ENCODE results near the gene EME2.

Gene EME2

DNA sequence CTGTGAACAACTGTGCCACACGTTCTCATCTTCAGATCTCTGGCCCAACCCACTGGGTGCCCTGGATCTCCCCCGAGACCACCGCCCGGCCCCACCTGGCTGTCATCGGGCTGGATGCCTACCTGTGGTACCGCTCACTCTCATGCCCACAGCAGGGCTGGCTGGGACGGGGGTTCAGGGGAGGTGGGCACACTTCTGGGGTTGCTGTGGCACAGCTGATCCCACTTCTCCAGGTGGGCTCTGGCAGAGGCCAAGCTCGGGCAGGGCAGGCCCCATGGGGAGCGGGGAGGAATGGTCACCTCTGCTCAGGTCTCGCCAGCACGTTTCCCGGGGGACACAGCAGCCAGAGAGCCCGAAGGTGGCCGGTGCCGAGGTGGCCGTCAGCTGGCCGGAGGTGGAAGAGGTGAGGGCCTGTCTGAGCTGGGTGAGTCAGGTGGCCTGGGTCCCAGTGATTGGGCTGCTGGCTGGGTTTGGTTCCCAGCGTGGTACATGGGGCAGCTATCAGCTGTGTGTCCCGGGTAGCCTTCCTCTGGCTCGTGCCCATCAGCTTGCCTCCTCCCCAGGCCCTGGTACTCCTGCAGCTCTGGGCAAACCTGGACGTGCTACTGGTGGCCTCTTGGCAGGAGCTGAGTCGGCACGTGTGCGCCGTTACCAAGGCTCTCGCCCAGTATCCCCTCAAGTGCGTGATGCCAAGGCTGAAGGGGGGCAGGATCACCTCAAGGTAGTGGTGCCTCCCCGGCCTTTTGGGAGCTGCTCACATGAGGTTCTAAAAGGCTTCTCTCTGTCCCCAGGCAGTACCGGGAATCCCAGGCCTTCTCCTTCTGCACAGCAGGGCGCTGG lies 2.6 kb downstream of the EME2 start:
- TF ChIP-seq, protein P1, sequence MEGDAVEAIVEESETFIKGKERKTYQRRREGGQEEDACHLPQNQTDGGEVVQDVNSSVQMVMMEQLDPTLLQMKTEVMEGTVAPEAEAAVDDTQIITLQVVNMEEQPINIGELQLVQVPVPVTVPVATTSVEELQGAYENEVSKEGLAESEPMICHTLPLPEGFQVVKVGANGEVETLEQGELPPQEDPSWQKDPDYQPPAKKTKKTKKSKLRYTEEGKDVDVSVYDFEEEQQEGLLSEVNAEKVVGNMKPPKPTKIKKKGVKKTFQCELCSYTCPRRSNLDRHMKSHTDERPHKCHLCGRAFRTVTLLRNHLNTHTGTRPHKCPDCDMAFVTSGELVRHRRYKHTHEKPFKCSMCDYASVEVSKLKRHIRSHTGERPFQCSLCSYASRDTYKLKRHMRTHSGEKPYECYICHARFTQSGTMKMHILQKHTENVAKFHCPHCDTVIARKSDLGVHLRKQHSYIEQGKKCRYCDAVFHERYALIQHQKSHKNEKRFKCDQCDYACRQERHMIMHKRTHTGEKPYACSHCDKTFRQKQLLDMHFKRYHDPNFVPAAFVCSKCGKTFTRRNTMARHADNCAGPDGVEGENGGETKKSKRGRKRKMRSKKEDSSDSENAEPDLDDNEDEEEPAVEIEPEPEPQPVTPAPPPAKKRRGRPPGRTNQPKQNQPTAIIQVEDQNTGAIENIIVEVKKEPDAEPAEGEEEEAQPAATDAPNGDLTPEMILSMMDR (IDR thresholded peaks at IDR 0.05; ENCODE audit: insufficient read depth, low read depth, low read length, missing control alignments), result no peak
- DNase-seq (ENCODE audit: low read depth), result no peak
- no peak overlapping the region for H3K4me3 ChIP-seq (ENCODE audit: low read length)

DNA sequence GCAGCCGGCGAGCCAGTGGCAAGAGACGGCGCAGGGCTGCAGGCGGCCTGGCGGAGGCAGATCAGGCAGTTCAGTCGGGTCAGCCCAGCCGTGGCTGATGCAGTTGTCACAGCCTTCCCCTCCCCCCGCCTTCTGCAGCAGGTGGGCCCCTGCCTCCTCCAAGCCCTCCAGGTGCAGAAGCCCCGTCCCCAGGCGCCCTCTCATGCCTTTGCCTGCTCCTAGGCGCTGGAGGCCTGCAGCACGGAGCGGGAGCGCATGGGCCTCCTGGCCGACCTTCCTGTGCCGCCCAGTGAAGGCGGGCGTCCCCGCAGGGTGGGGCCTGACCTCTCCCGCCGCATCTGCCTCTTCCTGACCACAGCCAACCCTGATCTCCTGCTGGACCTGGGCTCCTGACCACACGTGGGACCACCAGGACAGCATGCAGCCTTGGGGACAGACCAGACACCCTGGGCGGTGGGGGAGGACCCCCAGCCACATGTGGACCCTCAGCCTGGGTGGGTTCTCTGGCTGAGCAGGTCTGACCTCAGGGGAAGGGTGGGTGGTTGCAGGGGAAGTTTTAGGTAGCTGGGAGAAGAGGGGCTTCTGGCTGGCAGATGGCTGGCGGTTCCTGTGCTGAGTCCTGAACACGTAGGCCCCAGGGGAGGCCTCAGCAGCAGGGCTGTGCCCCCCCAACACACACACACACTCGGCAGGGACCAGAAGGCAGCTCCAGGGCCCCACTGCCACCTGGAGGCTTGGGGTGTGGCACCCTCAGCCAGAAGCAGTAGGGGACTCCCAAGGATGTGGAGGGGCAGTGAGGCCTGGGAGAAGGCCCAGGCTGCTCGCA lies 3.4 kb downstream of the EME2 start:
- TF ChIP-seq, protein P1 (IDR thresholded peaks at IDR 0.05; ENCODE audit: insufficient read depth, low read depth, low read length, missing control alignments), result no peak
- H3K4me3 ChIP-seq (ENCODE audit: low read length), result no peak overlapping the region
- no peak for DNase-seq (ENCODE audit: low read depth)

DNA sequence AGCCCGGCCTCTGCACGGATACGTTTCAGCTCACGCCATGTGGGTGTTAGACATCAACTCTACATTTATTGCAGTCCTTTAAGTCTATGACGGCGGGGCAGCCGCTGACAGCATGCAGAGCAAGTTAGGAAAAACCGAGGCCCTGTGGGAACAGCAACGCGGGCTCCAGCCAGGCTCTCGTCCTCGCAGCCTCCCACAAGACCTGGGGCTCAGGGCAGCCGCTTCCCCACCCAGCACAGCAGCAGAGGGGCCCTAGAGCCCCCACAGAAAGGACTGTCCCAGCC lies 4.0 kb downstream of the EME2 start:
- DNase-seq (ENCODE audit: low read depth), result no peak
- TF ChIP-seq, protein P1 (IDR thresholded peaks at IDR 0.05; ENCODE audit: insufficient read depth, low read depth, low read length, missing control alignments), result no peak
- no peak overlapping the region for H3K4me3 ChIP-seq (ENCODE audit: low read length)

DNA sequence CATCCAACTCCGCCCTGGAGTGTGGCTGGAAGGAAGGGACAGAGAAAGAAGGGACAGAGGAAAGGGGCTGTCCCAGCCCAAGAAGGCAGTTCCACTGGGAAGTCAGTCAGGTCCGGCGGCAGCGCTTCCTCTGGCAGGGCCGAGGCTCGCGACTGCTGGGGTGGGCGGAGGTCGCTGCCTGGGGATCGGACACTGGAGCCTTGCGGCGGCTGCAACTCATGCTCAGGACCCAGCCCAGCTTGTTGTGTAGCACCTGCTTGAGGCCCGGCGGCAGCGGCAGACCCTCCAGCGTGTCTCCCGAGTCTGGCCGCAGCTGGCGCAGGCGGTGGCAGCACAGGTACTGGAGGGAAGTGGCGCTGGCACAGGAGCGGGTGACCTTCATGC lies 4.4 kb downstream of the EME2 start:
- DNase-seq (ENCODE audit: low read depth), result no peak
- TF ChIP-seq, protein P1 (IDR thresholded peaks at IDR 0.05; ENCODE audit: insufficient read depth, low read depth, low read length, missing control alignments), result no peak
- no peak overlapping the region for H3K4me3 ChIP-seq (ENCODE audit: low read length)

DNA sequence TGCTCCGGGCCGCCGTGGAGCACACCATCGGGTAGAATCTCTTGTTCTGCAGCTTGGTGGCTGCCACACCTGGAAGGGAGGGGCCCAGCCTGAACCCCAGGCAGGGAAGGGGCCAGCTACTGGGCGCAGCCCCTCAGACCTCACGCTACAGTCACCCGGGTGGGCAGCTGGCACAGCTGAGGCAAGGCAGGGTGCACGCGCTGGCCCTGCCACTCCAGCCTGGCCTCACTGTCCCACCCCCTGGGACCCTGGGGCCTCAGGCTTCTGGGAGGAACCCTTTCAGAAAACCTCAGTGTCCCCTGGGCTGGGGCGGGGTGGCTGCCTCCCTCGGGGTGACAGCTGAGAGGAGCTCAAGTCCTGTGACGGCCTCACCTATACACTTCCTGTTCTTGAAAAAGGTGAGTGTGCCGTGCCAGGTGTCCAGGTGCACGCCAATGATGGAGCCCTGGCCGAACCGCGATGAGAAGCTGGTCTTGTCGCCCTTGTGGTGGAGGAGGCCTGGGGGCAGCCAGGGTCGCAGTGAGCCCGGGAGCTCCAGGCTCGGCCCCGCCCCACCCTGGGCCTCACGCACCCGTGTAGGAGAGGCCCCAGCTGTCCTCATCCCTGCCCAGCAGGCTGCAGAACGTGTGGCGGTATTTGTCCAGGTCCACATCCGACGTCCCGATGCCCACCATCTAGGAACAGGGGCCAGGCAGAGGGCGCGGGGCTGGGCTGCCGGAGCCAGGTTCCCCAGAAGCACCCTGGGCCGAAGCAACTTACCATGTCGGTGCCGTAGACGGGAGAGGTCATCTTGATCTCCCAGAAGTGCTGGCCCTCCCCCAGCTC lies 5.0 kb downstream of the EME2 start:
- H3K4me3 ChIP-seq (ENCODE audit: low read length), result no peak overlapping the region
- no peak for DNase-seq (ENCODE audit: low read depth)
- TF ChIP-seq, protein P1 (IDR thresholded peaks at IDR 0.05; ENCODE audit: insufficient read depth, low read depth, low read length, missing control alignments), result no peak

DNA sequence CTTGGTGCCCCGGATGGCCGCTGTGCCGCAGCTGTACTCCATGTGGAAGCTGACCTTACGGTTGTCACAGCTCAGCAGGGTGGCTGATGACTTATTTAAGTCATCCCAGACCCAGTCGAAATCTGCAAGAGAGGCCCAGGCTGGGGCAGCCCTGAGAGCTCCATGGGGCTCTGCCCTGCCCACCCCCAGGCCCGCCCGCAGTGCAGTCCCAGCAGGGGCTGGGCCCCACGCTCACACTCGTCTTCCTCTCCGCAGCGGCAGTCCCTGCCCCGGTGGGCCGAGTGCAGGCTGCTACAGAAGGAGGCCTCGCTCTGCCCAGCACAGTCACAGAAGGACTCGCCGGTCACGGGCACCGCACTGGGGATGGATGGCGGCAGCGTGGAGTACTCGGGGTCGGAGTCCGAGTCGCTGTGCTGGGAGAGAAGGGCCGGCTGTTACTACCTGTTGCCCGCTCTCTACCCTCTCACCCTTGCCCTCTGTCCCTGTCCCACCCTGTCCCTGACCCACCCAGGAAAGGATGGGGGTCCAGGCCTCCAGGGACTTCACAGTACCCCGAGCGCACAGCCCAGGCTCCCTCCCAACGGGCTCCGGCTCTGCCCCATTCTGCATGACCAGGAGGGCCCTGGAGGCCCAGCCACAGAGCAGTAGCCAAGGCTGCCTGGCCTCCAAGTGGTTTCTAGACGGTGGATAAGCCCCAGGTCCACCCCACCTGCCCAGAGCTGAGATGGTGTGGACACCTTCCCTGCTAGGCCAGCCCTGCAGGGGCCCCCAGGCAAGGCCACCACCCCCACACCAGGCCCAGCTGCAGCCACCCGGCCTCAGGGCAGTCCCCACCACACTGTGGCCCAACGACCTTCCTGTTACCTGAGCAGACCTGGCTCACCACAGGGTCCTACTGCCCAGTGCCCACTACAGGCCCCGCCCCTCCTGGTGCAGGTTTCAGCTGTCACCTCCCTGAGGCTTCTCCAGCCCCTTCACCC lies 5.9 kb downstream of the EME2 start:
- H3K4me3 ChIP-seq (ENCODE audit: low read length), result no peak overlapping the region
- no peak for DNase-seq (ENCODE audit: low read depth)
- TF ChIP-seq, protein P1 (IDR thresholded peaks at IDR 0.05; ENCODE audit: insufficient read depth, low read depth, low read length, missing control alignments), result no peak
